Measurements from ENCODE around the gene GH2. TPM values are rescaled to one million over a fixed set of nuclear protein-coding genes. Genes with fewer than 3 reads are reported as not detected.
A peak's percentile ranks its signal among the peaks of the same experiment; 100 is the strongest.

GH2 gene
- total RNA-seq, 4 donors from 2014 or later: not detected

DNA sequence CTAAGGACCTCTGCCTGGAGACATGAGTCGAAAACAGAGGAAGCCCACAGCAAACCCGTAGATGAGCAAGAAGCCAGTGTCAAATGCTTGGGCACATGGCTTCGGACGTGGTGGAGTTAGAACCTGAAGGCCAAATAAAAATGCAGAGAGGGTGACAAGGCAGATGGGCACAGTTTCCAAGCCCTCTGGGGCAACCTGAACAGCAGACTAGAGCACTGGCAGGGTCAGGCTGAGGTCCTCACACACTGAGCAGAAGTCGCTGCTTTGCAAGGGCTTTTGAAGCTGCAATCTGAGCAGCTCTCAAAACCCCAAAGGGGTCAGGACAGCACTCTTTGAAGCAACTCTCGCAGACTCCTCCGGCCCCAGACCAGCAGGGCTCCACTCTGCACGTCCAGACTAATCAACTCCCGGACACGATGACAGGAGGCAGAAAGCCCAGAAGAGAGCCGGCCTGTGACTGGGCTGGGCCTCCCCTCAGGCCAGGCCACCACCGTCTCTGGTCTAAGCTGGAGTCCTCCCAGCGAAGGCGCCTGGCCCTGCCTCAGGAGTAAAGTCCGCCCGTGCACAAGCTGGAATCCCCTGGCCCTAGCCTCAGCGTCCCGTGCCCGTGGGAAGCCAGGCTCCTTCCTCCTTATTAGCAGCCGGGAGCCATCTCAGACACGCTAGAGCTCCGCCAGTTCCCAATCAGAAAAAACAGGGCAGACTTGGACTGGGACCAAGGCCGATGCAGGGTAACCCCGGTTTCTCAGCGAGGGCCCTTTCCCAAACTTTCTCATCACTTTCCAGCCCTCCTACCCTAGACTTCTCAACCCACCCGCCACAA, 40.2 kb downstream of the GH2 start:
- peak in 1 of 2 donors; percentile 66 for DNase-seq
- Histone ChIP-seq H3K36me3 (peaks cover 0 to 6% of the 10 kb centered on the region in 2 donors), H3K4me1 (peaks cover 51 to 57% of the 10 kb centered on the region in 2 donors), H3K27ac (peak overlapping the region; percentile 96 to 99 (median 96)), H3K4me3 (peak overlapping the region; percentile 77 to 96 (median 91)), H3K27me3 (no peaks in the 10 kb centered on the region), H3K9me3 (no peaks in the 10 kb centered on the region)
- intact Hi-C loops (cut with DNase I; ENCODE audit: low total_unique reads) (loop anchor here (2.0 to 10.0 kb wide), 5 partner anchors 101 to 1777 kb away; partner anchors contain the start of genes CEP95, DDX5, MAP3K3 and MED13), in situ Hi-C loops (cut with MboI; ENCODE audit: low sequenced_read_pairs in 4 of 4) (loop anchor here in 2 of 4 donors (25.0 kb wide), 2 partner anchors 404 to 671 kb away; partner anchors contain the start of genes CEP95 (in 1 of the 2), CYB561 (in 1 of the 2) and DDX5 (in 1 of the 2))
- peak; percentile 2 to 15 for ATAC-seq
- TF ChIP-seq CTCF (IDR thresholded peaks at IDR 0.05 in 4 of 5, conservative IDR thresholded peaks at IDR 0.05 in 1 of 5) (no peak), POLR2A (IDR thresholded peaks at IDR 0.05) (peak in 1 of 2 donors; percentile 24)

DNA sequence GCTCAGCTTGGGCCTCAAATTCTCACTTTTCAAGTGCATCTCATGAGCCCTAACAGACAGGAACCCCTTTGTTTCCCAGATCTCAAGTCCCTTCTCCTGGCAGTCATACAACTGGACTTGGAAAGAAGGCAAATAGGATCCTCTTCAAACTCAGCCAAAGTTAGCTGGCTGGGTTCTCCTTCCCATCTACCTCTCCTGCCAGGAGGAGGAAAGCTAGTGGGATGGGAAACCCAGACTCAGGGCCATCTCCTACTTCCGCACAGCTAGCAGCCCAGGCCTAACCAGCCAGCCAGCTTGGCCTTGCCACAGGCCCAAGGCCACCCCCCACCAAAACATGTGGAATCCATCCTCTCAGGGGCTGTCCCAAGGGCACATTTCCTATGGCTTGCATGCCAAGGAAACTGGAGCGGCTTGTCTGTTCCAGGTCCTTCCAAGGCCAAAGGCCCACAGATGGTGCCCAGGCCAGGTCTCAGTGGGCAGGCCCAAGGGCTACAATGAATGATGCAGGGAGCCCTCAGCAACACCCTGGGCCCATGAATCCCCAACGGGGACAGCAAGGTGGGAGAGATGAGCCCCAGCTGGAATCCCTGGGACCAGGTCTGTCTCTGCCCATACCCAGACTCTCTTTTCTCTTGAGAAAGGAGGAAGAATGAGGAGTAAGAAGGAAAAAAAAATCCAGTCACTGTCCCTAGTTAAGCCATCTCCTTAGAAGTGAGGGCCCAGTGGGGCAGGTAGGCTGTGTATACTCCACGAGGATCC, 41.0 kb downstream of the GH2 start:
- Histone ChIP-seq H3K27me3 (no peaks in the 10 kb centered on the region), H3K9me3 (no peaks in the 10 kb centered on the region), H3K4me1 (peaks cover 51 to 63% of the 10 kb centered on the region in 2 donors), H3K4me3 (peak overlapping the region; percentile 77 to 96 (median 91)), H3K27ac (peak overlapping the region; percentile 96 to 99 (median 96)), H3K36me3 (peaks cover 0 to 14% of the 10 kb centered on the region in 2 donors)
- intact Hi-C loops (cut with DNase I; ENCODE audit: low total_unique reads) (loop anchor here (5.0 to 10.0 kb wide), 4 partner anchors 147 to 1776 kb away; partner anchors contain the start of genes CEP95, DDX5, MAP3K3 and MED13), in situ Hi-C loops (cut with MboI; ENCODE audit: low sequenced_read_pairs in 4 of 4) (loop anchor here in 2 of 4 donors (25.0 kb wide), 2 partner anchors 403 to 672 kb away; partner anchors contain the start of genes CEP95 (in 1 of the 2), CYB561 (in 1 of the 2) and DDX5 (in 1 of the 2))
- TF ChIP-seq POLR2A (IDR thresholded peaks at IDR 0.05) (no peak), CTCF (IDR thresholded peaks at IDR 0.05 in 4 of 5, conservative IDR thresholded peaks at IDR 0.05 in 1 of 5) (no peak)
- ATAC-seq (no peak), DNase-seq (peak in 1 of 2 donors; percentile 48)

GRCh38 chr17:63838631-63839171, 43.0 kb downstream of the GH2 start:
- intact Hi-C loops (cut with DNase I; ENCODE audit: low total_unique reads) (loop anchor here (1.0 kb wide), 1 partner anchor 10 kb away; no protein-coding TSS in a partner anchor), in situ Hi-C loops (cut with MboI; ENCODE audit: low sequenced_read_pairs in 4 of 4) (loop anchor here in 2 of 4 donors (25.0 kb wide), 2 partner anchors 401 to 674 kb away; partner anchors contain the start of genes CEP95 (in 1 of the 2), CYB561 (in 1 of the 2) and DDX5 (in 1 of the 2))
- Histone ChIP-seq H3K4me1 (peaks cover 57 to 73% of the 10 kb centered on the region in 2 donors), H3K27me3 (no peaks in the 10 kb centered on the region), H3K9me3 (no peaks in the 10 kb centered on the region), H3K27ac (peak overlapping the region; percentile 96 to 99 (median 96)), H3K36me3 (peaks cover 0 to 31% of the 10 kb centered on the region in 2 donors), H3K4me3 (peak overlapping the region; percentile 22 to 94 (median 30))
- no peak for TF ChIP-seq POLR2A (IDR thresholded peaks at IDR 0.05)
- no peak for TF ChIP-seq CTCF (IDR thresholded peaks at IDR 0.05 in 4 of 5, conservative IDR thresholded peaks at IDR 0.05 in 1 of 5)
- ATAC-seq (peak; percentile 48 to 52), DNase-seq (peak; percentile 93 to 97)
